ENCODE data around the gene PIK3CD. TPM values are rescaled to one million over a fixed set of nuclear protein-coding genes. Genes with fewer than 3 reads are reported as not detected.
A peak's percentile ranks its signal among the peaks of the same experiment; 100 is the strongest.

The PIK3CD gene
- total RNA-seq, 1 donor, result 14.1 TPM

DNA sequence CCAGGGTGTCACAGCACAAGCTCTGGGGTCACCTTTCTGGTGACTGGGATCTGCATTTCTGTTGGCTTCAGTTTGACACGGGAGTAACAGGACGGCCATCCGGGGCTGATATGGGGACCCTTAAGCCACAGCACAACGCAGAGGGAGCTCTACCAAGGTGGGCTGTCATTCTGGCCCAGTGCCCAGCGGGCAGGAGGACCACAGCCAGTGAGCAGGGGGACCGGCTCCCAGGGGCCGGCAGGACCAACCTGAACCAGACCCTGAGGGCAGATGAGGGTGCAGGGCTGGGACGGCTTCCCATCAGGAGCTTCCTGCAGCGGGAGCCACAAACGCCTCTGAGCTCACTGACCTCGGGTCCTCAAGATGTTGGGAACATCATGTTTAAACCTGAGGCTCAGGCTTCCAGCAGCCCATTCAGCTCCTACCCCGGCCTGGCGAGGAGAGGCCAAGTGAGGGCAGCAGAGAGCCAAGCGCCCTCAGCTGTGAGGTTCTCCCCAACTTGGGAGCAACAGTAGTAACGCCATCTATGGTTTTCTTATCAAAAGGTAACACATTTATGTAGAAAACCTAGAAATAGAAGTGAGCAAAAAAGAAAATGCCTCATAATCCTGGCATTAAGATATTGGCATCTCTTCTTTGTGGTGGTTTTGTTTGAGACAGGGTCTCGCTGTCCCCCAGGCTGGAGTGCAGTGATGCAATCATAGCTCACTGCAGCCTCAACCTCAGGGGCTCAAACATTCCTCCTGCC lies 36.0 kb upstream of the PIK3CD start:
- Histone ChIP-seq H3K27me3 (ENCODE audit: insufficient read depth, low read length) (peaks cover 10% of the 10 kb centered on the region), H3K4me1 (ENCODE audit: insufficient read depth, low read length) (no peaks in the 10 kb centered on the region), H3K4me3 (ENCODE audit: insufficient read depth, low read length) (no peak overlapping the region), H3K9me3 (ENCODE audit: low read depth, low read length) (no peaks in the 10 kb centered on the region), H3K36me3 (ENCODE audit: insufficient read depth, low read length) (peaks cover 5% of the 10 kb centered on the region), H3K79me2 (ENCODE audit: insufficient read depth, low read length) (no peaks in the 10 kb centered on the region), H3K27ac (ENCODE audit: low read depth, low read length) (no peak overlapping the region), H4K20me1 (ENCODE audit: insufficient read depth, low read length) (no peaks in the 10 kb centered on the region), H2AFZ (ENCODE audit: low read length) (no peak overlapping the region), H3K4me2 (ENCODE audit: insufficient read depth, low read length) (no peak overlapping the region)
- peak; percentile 97 for DNase-seq (ENCODE audit: insufficient read length, low spot score, missing footprints)
- TF ChIP-seq, protein P1, sequence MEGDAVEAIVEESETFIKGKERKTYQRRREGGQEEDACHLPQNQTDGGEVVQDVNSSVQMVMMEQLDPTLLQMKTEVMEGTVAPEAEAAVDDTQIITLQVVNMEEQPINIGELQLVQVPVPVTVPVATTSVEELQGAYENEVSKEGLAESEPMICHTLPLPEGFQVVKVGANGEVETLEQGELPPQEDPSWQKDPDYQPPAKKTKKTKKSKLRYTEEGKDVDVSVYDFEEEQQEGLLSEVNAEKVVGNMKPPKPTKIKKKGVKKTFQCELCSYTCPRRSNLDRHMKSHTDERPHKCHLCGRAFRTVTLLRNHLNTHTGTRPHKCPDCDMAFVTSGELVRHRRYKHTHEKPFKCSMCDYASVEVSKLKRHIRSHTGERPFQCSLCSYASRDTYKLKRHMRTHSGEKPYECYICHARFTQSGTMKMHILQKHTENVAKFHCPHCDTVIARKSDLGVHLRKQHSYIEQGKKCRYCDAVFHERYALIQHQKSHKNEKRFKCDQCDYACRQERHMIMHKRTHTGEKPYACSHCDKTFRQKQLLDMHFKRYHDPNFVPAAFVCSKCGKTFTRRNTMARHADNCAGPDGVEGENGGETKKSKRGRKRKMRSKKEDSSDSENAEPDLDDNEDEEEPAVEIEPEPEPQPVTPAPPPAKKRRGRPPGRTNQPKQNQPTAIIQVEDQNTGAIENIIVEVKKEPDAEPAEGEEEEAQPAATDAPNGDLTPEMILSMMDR (IDR thresholded peaks at IDR 0.05; ENCODE audit: extremely low read depth, low read depth, low read length), result peak; percentile 77

DNA sequence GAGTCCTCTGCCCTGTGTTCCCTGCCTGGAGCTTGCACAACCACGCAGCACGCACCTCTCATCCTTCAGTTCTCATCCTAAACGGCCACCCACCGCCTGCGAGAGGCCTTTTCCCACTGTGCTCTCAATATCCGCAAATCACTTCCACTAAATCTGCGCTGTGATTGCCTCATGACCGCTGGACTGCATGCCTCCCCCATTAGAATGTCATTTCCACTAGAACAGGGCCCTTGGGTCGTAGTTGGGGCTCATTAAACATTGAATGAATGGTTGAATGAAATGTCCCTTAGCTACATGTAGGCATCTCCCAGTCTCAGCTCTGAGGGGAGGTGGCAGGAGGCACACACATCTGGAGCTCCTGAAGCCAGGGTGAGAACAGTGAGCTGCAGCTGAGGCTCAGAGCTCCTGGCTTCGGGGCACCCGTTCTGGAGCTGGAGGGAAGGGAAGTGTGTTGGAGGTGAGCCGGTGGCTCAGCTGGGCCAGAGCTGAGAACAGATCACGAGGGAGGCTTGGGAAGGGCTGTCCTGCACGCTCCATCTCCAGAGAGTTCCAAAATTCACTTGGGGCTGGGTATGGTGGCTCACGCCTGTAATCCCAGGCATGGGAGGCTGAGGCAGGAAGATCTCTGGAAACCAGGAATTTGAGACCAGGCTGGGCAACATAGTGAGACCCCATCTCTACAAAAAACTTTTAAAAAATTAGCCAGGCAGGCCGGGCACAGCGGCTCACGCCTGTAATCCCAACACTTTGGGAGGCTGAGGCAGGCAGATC lies 32.4 kb upstream of the PIK3CD start:
- no peak for DNase-seq (ENCODE audit: insufficient read length, low spot score, missing footprints)
- Histone ChIP-seq H3K36me3 (ENCODE audit: insufficient read depth, low read length) (no peaks in the 10 kb centered on the region), H3K4me1 (ENCODE audit: insufficient read depth, low read length) (no peaks in the 10 kb centered on the region), H3K27ac (ENCODE audit: low read depth, low read length) (no peak overlapping the region), H3K27me3 (ENCODE audit: insufficient read depth, low read length) (peaks cover 10% of the 10 kb centered on the region), H3K4me3 (ENCODE audit: insufficient read depth, low read length) (no peak overlapping the region), H4K20me1 (ENCODE audit: insufficient read depth, low read length) (no peaks in the 10 kb centered on the region), H3K4me2 (ENCODE audit: insufficient read depth, low read length) (no peak overlapping the region), H3K79me2 (ENCODE audit: insufficient read depth, low read length) (no peaks in the 10 kb centered on the region), H2AFZ (ENCODE audit: low read length) (no peak overlapping the region), H3K9me3 (ENCODE audit: low read depth, low read length) (no peaks in the 10 kb centered on the region)
- TF ChIP-seq, protein P1 (IDR thresholded peaks at IDR 0.05; ENCODE audit: extremely low read depth, low read depth, low read length), result no peak

DNA sequence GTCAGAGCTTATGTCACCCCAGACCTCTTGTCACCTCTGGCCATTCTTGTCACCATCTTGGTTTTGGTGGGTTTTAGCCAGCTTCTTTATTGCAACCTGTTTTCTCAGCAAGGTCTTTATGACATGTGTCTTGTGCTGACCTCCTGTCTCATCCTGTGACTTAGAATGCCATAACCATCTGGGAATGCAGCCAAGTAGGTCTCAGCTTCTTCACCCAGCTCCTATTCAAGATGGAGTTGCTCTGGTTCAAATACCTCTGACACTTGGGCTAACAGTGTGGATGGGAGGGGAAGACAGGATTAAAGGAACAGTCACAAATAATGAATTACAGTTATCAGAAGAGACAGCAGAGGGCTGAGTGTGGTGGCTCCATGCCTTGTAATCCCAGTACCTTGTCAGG lies 30.5 kb upstream of the PIK3CD start:
- no peaks in the 10 kb centered on the region for H3K4me1 ChIP-seq (ENCODE audit: insufficient read depth, low read length)
- no peak overlapping the region for H3K4me2 ChIP-seq (ENCODE audit: insufficient read depth, low read length)

More for the DNA sequence above, 30.5 kb upstream of the PIK3CD start:
- TF ChIP-seq, protein P1 (IDR thresholded peaks at IDR 0.05; ENCODE audit: extremely low read depth, low read depth, low read length), result no peak
- Histone ChIP-seq H3K36me3 (ENCODE audit: insufficient read depth, low read length) (no peaks in the 10 kb centered on the region), H3K79me2 (ENCODE audit: insufficient read depth, low read length) (no peaks in the 10 kb centered on the region), H2AFZ (ENCODE audit: low read length) (no peak overlapping the region), H3K9me3 (ENCODE audit: low read depth, low read length) (no peaks in the 10 kb centered on the region), H3K4me3 (ENCODE audit: insufficient read depth, low read length) (no peak overlapping the region), H3K27me3 (ENCODE audit: insufficient read depth, low read length) (peaks cover 10% of the 10 kb centered on the region), H3K27ac (ENCODE audit: low read depth, low read length) (no peak overlapping the region), H4K20me1 (ENCODE audit: insufficient read depth, low read length) (no peaks in the 10 kb centered on the region)
- DNase-seq (ENCODE audit: insufficient read length, low spot score, missing footprints), result peak; percentile 26

All from osteoblast (primary cell).